Panc1 (cell line): ENCODE data around the gene NAPSA.

Experiments
- CTCF ChIP-seq: fragments of 450-650 bp; IDR thresholded peaks from 2 replicates; pipeline ENCODE4 v1.5.1; 2017; ENCODE audit warnings: mild to moderate bottlenecking
- POLR2AphosphoS5 ChIP-seq: IDR thresholded peaks from 2 replicates; pipeline ENCODE4 v1.6.1; 2012; ENCODE audit warnings: mild to moderate bottlenecking, low read depth, low read length, moderate library complexity
- REST ChIP-seq, 2 experiments: IDR thresholded peaks; 2 replicates each; pipeline ENCODE4 v1.6.1; 2011 to 2012; ENCODE audit warnings: low read depth in 2 of 2, control low read depth in 1 of 2, low read length in 1 of 2, mild to moderate bottlenecking in 1 of 2, moderate library complexity in 1 of 2; ENCODE audit not compliant: insufficient read depth in 1 of 2
- SIN3A ChIP-seq: IDR thresholded peaks from 2 replicates; pipeline ENCODE4 v1.6.1; 2012; ENCODE audit warnings: low read depth, mild to moderate bottlenecking, low read length, moderate library complexity, borderline replicate concordance; ENCODE audit not compliant: insufficient read depth
- TCF7L2 ChIP-seq: IDR thresholded peaks from 2 replicates; pipeline ENCODE4 v1.6.1; 2011; ENCODE audit warnings: mild to moderate bottlenecking, low read depth, low read length, inconsistent platforms

GRCh38 chr19:50313812-50314536, 51.5 kb downstream of the NAPSA start:
- TF ChIP-seq SIN3A (no peak), CTCF (no peak), POLR2AphosphoS5 (no peak), REST (IDR thresholded peaks at IDR 0.05; ENCODE audit: insufficient read depth in 1 of 2, low read depth in 2 of 2, low read length in 1 of 2) (no peak), TCF7L2 (no peak)
